ENCODE results near the gene ANO4.
A peak's percentile ranks its signal among the peaks of the same experiment; 100 is the strongest.
"Not testable (repeated sequence)": the region's sequence is repeated elsewhere in the genome, so short reads cannot be mapped to it uniquely, and the experiment has no call there.

The ANO4 gene

DNA sequence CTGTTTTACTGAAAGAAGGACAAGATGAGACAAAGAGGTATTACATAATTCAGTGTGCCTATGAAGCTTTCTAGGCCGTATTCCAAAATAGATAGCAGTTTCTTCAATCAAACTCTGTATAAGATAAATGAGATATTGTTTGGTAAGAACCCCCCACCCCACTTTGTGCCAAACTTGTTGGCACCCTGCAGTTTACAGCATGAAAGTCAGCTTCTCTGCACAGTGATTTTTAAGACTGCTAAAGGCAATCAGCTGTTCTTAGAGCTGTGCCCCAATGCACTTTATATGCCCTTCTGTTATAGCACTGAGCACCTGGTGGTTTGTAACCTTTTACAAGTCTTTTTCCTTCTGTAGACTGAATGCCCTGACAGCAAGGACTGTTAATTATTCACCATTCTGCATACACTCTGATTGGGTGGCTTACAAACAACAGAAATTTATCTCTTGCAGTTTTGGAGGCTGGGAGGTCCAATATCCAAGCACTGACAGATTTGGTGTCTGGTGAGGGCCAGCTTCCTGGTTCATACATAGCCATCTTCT is 76.7 kb downstream of the ANO4 start:
- DNase-seq (ENCODE audit: low read depth, low spot score): no peak

DNA sequence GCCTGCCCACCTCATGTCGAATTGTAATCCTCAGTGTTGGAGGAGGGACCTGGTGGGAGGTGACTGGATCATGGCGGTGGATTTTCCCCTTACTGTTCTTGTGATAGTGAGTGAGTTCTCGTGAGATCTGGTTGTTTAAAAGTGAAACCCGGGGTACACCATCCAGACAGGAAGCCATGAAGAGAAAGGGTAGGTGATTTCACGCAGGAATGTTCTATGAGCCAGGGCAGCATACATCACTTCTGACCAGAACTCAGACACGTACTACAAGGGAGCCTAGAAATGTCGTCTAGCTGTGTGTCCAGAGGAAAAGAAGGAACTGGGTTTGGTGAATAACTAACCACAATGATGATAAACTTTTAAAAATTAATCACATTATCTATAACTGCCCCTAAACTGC is 80.6 kb downstream of the ANO4 start:
- DNase-seq (ENCODE audit: low read depth, low spot score): no peak

DNA sequence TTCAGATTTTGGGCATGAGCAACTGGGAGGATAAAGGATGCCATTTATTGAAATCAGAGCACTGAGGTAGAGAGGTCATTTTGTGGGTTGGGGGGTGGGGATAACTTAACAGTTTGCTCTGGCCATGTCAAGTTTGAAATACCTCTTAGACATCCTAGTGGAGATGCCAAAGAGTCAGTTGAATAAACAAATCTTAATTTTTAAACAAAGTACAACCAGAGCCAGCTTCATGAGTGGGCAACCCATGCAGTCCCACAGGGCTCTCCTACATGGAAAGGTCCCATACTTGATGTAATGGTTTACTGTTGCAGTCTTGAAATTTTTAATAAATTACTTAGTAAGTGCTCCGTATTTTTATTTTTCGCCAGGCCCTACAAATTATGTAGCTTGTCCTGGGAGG is 81.2 kb downstream of the ANO4 start:
- no peak for DNase-seq (ENCODE audit: low read depth, low spot score)

DNA sequence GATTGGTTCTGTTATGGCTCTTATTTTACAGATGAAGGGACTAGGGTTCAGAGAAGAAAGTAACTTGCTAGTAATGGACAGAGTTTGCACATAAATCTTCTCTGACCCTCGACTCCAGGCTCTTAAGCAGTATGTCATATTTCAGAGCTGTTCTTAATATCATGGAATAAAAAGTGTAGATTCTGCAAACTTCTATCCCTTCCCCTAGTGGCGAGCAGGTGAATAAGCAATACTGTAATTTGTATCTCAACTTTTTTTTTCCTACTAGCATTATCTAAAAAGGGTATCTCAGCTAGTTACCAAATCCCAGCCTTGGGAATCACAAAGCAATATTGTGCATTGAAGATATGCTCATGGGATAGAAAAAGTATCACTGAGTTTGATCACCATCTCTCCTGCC is 83.2 kb downstream of the ANO4 start:
- DNase-seq (ENCODE audit: low read depth, low spot score): no peak

DNA sequence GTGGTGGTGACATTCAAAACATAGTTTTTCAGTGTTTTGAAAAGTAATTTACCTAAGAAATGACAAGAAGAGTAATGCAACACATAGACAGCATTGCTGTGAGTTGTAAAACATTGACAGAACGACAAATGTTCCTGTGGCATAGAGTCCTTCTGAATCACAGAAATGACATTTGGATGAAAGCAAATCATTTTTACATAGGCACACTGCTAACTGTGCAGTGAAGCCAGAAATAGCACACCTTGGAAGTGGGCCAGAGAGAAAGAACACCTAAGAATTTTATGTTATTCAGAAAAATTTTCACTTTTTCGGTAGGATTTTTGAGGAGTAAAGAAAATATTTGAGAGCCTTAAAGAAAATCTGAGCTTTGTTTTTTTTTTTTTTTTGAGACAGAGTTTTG is 100.6 kb downstream of the ANO4 start:
- no peak for DNase-seq (ENCODE audit: low read depth, low spot score)

DNA sequence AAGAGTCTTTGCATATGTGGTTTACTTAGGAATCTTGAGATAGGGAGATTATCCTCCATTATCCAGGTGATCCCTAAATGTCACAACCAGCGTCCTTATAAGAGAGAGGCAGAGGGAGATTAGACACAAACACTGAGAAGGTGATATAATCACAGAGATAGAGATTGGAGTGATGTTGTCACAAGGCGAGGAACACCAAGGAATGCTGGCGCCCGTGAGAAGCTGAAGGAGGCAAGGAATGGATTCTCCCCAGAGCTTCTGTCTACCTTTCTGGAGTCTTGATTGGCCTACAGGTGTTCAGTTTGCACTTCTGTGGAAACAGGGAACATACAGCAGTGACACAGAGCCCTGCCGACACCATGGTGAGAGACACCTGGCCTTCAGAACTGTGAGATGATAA is 101.6 kb downstream of the ANO4 start:
- no peak for DNase-seq (ENCODE audit: low read depth, low spot score)

DNA sequence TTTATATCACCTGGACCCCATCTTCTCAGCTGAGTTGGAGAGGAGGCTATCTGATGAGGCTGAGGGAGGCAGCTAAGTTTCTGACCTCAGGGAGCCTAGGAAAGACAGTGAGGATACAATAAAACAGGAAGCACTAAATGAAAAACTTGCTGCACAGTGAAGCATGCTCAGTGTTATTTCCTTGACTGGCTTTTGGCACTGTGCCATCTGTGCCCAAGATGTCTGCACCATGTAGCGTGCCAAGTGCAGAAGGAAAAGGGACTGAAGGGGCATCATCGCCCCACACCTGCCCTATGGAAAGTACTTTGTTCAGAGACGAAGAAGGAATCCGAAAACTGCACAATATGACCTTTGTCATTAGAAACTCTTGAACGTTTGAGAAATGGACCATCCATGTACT is 102.7 kb downstream of the ANO4 start:
- no peak for DNase-seq (ENCODE audit: low read depth, low spot score)

DNA sequence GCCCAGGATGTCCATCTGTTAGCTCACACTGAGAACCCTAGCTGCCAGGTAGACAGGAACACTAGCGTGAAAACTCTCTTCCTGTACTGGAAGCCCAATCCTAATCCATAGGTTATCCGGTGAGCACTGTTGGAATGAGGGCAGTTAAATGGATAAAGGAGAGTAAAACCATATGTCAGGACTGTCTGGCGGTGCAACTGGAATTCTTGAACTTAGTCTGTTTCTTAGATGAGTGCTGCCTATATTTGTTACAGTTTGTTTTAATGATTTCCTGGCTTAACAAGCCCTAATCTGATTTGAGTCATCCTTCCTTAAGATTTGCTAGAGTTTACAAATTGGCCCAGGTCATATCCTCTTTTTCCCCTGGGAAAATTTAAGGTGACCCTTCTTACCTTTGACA is 104.7 kb downstream of the ANO4 start:
- no peak for DNase-seq (ENCODE audit: low read depth, low spot score)

DNA sequence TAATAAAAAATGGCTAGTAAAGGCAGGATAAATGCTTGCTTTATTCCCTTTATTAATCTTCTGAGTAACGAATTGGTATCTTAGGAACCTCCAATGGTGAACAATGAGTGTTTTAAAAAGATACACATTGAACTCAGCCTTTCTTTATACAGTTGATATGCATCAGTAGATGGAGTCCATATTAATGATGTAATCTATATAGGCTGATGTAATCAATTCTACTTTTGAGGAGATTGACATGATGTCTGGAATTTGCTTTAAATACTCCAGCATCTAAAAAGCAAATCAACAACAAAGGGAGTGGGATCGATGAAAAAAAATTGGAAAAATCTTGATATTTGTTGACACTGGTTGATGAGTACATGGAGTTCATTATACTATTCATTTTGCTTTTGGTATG is 106.2 kb downstream of the ANO4 start:
- no peak for DNase-seq (ENCODE audit: low read depth, low spot score)

DNA sequence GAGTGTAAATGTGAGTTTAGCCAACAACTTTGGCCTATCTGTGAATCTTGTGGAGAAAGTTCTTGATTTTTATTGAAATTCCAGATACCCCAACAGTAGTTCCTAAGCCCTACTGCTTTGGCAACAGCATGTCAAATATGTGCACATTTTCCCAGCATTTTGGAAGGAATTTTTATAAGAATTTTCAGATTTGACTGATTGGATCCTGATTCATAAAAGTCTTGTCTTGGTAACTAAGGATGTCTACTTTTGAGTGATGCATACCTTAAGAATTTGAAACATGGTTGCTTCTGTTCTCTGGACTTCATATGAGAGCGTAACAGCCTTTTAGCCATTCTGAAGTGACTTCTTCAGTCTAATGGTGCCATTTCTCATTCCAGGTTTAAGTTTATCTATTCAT is 106.7 kb downstream of the ANO4 start:
- no peak for DNase-seq (ENCODE audit: low read depth, low spot score)

DNA sequence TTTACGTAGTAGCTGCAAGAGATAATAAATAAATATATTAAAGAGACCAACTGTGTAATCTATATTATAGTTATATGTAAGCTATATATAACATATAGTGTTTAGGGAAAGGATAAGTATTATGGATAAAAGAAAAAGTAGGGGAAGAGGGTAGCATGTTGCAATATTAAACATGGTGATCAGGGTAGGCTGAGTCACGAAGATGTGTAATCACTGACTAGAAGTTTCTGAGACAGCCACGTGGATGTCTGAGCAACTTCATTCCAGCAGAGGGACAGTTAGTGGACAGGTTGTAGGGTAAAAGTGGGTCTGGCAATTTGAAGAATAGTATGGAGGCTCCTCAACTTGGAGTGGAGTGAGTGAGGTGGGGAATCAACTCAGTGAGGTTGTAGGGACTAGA is 109.7 kb downstream of the ANO4 start:
- DNase-seq (ENCODE audit: low read depth, low spot score): no peak

DNA sequence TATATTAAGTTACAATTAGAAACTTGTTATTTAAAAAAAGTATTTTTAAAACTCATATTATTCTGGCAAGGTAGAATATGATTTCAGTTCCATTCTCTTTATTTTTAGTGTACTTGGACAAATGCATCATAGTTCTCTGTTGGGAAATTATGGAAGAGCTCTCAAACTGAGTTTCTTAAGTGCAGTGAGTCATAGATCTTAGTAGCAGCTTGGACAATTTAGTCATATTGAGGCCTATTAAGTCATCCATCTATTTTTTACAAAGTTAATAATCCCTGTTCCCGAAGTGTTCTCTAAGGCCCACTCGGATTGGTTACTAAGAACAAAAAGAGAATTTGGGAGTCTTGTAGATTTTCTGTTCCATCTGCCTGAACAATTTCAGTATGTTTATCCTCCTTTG is 113.9 kb downstream of the ANO4 start:
- DNase-seq (ENCODE audit: low read depth, low spot score): no peak

DNA sequence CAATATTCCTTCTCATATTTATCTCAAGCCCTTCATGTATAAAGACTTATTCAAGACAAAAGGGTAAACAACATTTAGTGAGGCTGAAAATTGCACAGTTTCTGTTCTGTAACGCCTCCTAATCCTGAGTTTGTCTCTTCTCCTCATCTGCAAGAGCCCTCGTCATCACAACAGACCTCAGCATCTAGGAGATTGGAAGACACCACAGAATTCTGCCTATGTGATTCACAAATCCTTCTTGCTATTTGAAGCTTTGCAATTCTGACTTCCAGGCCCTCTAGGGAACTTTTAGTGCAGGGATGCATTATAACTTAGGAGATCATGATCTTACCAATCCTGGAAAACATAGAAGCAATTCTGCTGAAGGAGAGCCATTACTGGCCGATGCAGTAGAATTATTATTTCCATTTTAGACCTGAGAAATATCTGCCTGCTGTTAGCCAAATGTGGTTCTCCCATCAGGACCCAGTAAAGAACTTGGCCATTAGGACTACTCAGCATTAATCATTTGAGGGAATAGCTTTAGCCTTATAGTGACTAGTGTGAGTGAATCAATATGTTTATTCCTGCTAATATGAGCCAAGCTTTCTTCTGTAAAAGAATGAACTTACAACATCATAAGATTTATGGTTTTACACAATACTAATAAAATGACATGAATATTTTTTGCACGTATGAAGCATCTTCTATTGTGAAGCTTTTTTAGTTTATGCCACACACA is 119.5 kb downstream of the ANO4 start:
- no peak for DNase-seq (ENCODE audit: low read depth, low spot score)

DNA sequence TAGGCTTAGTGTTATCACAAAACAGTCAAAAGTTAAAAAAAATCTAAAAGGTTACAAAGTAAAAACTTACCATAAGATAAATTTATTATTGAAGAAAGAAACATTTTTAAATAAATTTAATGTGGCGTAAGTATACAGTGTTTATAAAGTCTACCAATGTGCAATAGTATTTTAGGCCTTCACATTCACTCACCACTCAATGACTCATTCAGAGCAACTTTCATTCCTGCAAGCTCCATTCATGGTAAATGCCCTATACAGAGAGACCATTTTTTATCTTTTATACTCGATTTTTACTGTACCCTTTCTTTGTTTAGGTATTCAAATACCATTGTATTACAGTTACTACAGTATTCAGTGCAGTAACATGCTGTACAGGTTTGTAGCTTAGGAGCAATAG is 124.5 kb downstream of the ANO4 start:
- DNase-seq (ENCODE audit: low read depth, low spot score): no peak

DNA sequence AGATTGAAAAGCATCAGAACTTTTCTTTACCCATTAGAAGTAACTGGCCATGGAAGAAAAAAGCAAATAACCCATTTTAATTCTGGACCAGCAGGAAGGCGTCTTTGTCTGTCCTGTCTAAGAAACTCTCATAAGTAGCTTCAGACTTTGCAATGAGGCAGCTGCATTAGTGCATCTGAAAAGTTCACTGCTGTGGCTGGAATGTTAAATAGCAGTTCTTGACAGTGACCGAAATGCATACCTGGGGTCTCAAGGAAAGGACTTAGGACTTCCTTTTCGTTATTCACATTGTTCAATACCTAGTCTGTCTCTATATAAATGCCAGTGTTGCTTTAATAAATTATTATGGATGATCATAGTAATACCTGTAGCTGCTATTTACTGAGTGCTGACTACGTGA is 125.9 kb downstream of the ANO4 start:
- DNase-seq (ENCODE audit: low read depth, low spot score): no peak

DNA sequence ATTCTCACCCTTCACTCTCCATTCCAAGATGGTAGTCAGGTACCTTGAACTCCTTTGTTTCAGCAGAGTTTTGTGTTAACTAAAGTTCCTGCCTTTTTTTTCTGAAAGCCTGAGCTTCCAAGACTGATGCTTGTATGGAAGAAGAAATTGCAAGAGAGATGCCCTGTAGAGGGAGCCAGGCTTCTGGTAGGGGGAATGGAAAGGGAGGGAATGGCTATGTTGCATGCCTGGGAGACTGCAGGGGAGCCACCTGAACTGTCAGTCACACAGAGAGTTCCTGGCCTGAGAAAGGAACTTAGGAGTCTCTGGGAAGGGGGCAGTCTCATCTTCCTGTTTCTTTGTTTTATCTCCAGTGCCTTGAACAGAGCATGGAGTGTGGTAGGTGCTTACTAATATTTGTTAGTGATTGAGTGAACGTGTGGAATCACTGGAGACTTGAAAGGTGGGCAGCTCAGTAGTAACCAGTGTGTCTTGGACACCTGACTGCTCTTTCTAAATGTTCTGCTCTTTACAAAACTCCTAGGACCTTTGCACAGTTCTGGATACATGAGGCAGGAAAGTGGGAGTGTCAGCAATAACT is 132.2 kb downstream of the ANO4 start:
- DNase-seq (ENCODE audit: low read depth, low spot score): peak; percentile 85

DNA sequence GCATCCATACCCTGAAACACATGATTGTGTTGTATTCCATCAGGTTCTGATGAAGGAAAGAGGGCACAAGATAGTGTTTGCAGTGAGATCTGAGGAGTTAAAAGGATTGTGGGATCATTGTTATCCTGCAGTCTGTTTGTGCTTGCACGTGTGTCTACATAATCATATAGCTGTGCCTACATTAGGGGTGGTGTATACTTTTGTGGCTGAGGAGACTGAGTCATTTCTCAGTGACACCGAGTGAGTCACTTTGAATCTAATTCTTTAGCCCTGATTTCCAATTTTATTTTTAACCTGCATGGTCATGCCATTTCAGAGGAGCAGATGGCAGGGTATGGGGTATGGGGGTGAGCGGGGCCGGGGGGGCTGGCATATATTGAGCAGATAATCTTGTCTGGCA is 133.2 kb downstream of the ANO4 start:
- DNase-seq (ENCODE audit: low read depth, low spot score): no peak

DNA sequence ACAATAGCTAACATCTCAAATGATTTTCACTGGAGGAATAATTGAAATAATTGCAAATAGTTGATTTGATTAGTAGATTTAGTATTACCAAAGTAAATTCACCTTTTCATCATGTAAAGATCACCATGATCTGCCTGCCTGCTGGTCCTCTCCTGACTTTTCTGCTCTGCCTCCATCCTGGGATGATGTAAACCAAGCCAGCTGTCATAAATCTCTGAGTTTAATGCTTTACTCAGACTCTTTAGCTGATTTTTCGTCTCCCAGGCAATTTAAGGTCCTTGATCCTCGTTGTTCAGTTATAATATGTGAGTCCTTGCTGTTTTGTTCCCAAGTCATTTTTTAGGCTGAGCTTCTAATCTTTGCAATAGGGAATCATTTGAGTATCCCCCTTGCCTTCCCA is 138.0 kb downstream of the ANO4 start:
- no peak for DNase-seq (ENCODE audit: low read depth, low spot score)

DNA sequence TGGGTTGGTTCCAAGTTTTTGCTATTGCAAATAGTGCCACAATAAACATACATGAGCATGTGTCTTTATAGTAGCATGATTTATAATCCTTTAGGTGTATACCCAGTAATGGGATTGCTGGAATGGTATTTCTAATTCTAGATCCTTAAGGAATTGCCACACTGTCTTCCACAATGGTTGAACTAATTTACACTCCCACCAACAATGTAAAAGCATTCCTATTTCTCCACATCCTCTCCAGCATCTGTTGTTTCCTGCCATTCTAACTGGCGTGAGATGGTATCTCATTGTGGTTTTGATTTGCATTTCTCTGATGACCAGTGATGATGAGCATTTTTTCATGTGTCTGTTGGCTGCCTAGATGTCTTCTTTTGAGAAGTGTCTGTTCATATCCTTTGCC is 139.0 kb downstream of the ANO4 start:
- DNase-seq (ENCODE audit: low read depth, low spot score): not testable (repeated sequence)

DNA sequence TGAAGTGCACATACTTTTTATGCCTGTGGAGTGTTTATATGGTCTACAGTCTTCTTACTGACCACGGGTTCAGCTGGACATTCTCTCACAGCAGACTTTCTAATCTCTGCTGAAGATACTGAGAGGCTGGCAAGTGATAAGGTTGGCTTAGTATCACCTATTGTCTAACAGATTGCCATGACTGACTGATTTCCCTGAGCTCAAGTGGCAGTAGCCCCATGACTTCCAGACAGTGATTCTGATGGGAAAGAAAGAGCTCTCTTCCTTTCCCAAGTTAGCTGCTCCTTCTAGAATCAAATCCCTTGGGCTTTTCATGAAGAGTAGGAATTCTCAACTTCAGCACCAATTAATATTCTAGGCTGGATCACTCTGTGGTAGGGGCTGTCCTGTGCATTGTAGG is 141.4 kb downstream of the ANO4 start:
- no peak for DNase-seq (ENCODE audit: low read depth, low spot score)

DNA sequence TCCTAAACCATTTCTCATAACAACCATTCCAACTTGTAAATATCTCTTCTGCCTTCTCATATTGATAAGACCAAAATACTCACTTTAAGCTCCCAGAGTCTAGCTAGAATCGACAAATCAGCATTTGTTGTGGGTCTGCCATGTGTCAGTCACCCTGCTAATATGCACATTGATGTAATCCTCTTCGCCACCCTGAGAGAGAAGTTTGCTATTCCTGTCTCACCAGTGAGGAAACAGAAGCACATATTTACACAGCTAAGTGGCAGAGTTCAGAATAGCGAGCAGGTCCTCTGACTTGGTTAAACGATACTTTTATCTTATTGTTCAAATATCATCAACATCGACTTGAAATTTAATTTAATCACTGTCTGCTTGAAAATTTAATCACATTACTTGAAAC is 142.1 kb downstream of the ANO4 start:
- no peak for DNase-seq (ENCODE audit: low read depth, low spot score)

DNA sequence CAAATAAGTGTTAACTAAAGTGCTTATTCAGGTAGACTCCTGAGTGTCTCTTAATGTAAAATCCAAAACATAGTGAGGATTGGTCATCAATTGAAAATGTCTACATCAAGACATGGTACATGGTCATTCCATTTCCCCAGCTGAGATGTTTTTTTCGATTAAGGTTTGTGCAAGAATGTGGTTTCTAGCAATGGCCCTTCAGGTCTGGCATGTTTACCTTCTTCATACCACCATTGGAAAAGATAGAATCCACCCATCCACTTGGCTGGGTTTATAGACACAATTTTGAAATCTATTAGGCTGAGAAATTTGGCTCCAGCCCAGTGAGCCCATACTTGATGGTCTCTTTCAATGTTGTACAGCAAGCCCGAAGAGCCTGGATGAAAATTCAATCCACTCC is 145.9 kb downstream of the ANO4 start:
- no peak for DNase-seq (ENCODE audit: low read depth, low spot score)

DNA sequence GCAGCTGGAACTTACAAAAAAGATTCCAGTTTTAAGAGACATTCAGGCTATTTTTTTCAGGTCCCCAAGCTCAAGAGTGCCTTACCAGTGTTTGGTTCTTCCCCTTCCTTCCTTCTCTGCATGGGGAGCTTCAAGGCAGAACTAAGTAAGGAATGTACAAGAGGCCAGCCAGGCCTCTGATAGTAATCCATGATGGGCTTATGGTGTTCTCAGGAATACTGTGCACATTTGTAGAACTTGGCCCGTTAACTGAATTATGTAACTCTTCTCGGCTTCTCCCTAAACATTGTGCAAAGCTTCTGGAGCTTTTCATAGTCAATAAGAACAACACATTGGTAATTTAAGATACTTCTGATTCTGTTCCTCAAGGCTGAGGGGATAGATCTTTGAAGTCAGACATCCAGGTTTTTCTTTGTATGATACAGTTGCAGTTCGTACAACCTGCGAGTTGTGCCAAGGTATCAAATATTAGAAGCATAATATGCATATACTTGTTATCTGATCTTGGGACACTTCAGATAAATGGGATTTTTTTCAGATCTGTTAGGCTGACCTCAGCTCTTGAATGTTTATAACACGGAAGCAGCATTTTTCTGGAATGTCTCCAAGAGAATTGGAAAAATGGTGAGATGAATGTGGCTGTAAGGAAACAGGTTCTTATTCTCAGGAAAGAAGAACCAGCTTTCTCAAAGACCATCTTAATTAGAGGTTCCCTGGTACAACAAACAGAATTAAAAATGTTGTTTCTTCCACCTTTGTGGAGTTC is 148.6 kb downstream of the ANO4 start:
- DNase-seq (ENCODE audit: low read depth, low spot score): no peak

Data from ELF-1 (cell line).